Measurements from ENCODE around the gene RBPMS2.

DNA sequence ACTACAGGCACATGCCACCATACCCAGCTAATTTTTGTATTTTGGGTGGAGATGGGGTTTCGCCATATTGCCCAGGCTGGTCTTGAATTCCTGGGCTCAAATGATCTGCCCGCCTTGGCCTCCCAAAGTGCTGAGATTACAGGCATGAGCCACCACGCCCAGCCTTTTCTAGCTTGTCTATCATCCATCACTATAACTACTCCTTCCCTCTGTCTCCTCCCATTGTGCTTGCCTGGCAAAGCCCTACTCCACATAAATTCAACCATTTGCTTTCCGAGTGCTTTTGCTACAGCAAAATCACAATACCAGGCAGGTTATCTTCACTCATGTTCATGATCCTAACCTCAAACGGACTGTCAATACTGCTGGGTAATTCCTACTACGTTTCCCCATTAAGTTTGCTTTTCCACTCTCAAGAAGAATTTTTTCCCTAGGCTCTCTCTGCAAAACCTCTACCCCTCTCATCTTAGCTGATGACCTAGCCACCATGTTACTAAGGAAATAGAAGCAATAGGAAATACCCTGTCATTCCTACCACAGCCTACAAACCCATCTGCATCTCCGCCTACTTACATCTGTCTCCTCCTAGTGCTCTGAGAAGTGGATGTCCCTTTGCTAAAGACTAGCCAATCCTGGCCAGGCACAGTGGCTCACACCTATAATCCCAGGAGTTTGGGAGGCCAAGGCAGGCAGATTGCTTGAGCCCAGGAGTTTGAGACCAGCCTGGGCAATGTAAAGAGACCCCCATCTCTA is 64.5 kb downstream of the RBPMS2 start:
- no peak for TF ChIP-seq POLR2A (IDR thresholded peaks at IDR 0.05; ENCODE audit: low read length)
- no peak for TF ChIP-seq GATA1 (IDR thresholded peaks at IDR 0.05; ENCODE audit: low read depth, low read length)

Data from erythroblast (primary cell).